Stomach smooth muscle (tissue), 2 donors: Measurements from ENCODE around the gene CEP120.

Experiments
- H3K27ac ChIP-seq: one replicate; pipeline ENCODE4 v1.7.0; 2013; ENCODE audit warnings: mild to moderate bottlenecking, low read length, inconsistent platforms
- H3K27me3 ChIP-seq, 2 donors: one replicate each; pipeline ENCODE4 v1.7.0; 2013; ENCODE audit warnings: low read length in 2 of 2; ENCODE audit not compliant: insufficient read depth in 2 of 2, control insufficient read depth in 1 of 2
- H3K36me3 ChIP-seq, 2 donors: one replicate each; pipeline ENCODE4 v1.7.0; 2013; ENCODE audit warnings: low read length in 2 of 2; ENCODE audit not compliant: control insufficient read depth in 2 of 2, insufficient read depth in 2 of 2
- H3K4me1 ChIP-seq: one replicate; pipeline ENCODE4 v1.7.0; 2013; ENCODE audit warnings: low read length; ENCODE audit not compliant: control insufficient read depth, insufficient read depth
- H3K4me3 ChIP-seq, 2 donors: one replicate each; pipeline ENCODE4 v1.7.0; 2013; ENCODE audit warnings: low read length in 2 of 2
- H3K9ac ChIP-seq, 2 donors: one replicate each; pipeline ENCODE4 v1.7.0; 2013; ENCODE audit warnings: low read length in 2 of 2, mild to moderate bottlenecking in 1 of 2
- H3K9me3 ChIP-seq, 2 donors: one replicate each; pipeline ENCODE4 v1.7.0; 2013; ENCODE audit warnings: low read length in 2 of 2; ENCODE audit not compliant: control insufficient read depth in 2 of 2
- donor health status: healthy.
- donor health status: Pancreatic carcinoma.

CEP120 gene

DNA sequence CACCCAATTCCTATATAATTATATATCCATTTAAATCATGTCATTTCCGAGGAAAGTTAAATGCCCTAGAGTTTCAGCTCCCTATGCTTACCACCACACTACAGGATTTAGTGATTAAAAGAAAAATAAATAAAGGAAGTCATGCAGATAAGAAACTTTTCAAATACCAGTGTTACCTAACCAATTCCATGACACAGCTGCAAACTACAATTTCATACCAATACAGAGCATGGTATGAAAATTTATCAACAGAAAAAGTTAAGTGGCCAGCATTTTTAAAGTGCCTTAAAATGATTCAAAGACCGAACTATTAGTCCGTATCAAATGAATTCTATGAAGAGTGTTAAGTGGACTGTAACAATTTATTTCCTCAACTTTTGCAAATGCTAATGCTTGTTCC lies 35.9 kb downstream of the CEP120 start:
- H3K36me3 ChIP-seq, result peaks cover 14 to 26% of the 10 kb centered on the region in 2 donors
- no peaks in the 10 kb centered on the region for H3K9me3 ChIP-seq
- no peak overlapping the region for H3K27ac ChIP-seq
- H3K4me1 ChIP-seq, result no peaks in the 10 kb centered on the region
- H3K4me3 ChIP-seq, result no peak overlapping the region
- no peaks in the 10 kb centered on the region for H3K27me3 ChIP-seq
- H3K9ac ChIP-seq, result no peak overlapping the region

DNA sequence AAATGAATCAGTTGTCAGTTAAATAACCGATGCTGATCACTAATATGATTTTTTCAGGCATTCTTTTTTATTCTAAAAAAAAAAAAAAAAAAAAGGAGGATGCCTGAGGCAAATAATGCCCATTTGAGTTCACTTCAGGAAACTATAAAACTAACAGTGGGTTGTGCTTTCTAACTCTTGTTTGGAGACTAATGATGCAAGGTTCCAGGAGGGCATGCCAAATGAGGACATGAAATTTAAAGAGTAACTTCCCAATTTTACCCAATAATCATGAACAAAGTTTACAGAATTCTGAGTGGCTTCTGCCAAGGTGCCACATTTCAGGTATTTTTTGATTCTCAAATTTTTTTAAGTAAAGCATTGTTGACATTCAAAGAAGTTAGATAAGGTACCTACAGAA lies 41.0 kb downstream of the CEP120 start:
- Histone ChIP-seq H3K36me3 (peaks cover 11 to 32% of the 10 kb centered on the region in 2 donors), H3K27me3 (no peaks in the 10 kb centered on the region), H3K4me1 (no peaks in the 10 kb centered on the region), H3K27ac (no peak overlapping the region), H3K9ac (no peak overlapping the region), H3K4me3 (no peak overlapping the region), H3K9me3 (no peaks in the 10 kb centered on the region)

DNA sequence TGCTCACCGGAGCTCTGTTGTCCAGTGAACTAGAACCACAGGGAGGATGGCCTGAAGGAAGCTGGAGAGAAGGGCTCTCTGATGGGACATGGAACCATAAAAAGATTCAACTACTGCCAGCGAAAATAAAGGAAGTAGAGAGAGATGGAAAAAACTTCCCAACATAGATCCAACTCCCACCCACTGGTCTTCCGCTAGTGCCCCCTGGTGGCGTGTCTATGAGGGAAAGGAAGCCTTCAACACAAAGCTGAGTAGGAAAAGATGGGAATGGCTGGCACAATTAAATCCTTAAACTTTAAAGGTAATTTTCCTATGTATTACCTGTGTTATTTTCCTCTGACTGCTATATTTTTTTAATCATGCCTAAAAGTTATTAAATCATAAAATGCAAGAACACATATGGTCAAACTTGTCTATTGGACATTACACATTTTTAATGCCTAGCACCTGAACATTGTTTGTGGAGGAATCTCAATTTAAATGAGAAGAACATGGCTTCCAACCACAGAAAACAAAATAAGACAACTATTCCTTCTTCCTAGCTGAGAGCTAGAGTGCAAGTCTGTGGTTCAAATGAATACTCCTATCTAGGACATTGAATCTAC lies 51.5 kb downstream of the CEP120 start:
- H3K27ac ChIP-seq, result no peak overlapping the region
- no peak overlapping the region for H3K9ac ChIP-seq
- no peaks in the 10 kb centered on the region for H3K27me3 ChIP-seq
- H3K9me3 ChIP-seq, result no peaks in the 10 kb centered on the region
- no peak overlapping the region for H3K4me3 ChIP-seq
- no peaks in the 10 kb centered on the region for H3K4me1 ChIP-seq
- H3K36me3 ChIP-seq, result peaks cover 9 to 18% of the 10 kb centered on the region in 2 donors

DNA sequence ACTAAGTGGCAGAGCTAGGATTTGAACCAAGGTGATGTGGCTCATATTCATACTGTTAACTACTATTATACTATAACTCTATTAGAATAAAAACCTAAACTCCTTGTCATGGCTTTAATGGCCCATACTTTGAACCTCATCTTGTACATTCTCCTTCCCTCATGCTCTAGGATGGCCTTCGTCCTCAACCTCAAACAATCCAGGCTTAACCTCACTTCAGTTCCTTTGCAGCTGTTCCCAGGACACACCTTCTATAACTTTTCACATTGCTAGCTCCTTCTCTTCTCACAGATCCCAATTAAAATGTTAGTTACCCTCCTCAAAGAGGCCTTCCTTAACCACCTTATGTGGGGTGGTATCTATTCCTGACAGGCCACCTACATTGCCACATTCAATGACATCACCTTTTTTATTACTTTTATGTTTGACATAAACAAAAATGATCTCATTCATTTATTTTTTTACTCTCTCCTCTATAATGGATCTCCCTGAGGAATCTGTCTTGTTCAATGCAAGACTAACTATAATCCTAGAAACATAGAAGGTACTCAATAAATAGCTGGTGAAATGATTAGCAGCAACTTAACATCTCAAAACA lies 53.7 kb downstream of the CEP120 start:
- no peaks in the 10 kb centered on the region for H3K27me3 ChIP-seq
- peaks cover 4 to 10% of the 10 kb centered on the region in 2 donors for H3K36me3 ChIP-seq
- H3K9me3 ChIP-seq, result no peaks in the 10 kb centered on the region
- H3K27ac ChIP-seq, result no peak overlapping the region
- no peak overlapping the region for H3K4me3 ChIP-seq
- no peaks in the 10 kb centered on the region for H3K4me1 ChIP-seq
- no peak overlapping the region for H3K9ac ChIP-seq

DNA sequence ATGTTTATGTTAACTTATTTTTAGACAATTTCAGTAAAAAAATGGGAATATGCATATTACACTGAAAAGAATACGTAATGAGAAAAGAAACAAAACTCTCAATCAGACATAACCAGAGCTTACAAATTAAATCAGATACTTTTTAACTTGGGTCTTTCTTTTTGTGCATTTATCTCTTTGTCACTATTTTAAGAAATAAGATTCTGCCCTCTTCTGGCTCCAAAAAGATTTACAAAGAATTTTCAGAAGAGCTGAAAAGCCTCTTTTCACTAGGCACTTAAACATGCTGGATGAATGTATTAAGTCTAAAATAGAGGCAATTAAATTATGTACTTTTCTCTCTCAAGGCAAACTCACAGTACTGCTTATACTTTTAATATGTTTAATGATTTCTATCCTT lies 55.5 kb downstream of the CEP120 start:
- H3K9ac ChIP-seq, result no peak overlapping the region
- peaks cover 4% of the 10 kb centered on the region in 2 donors for H3K36me3 ChIP-seq
- no peaks in the 10 kb centered on the region for H3K4me1 ChIP-seq
- no peaks in the 10 kb centered on the region for H3K27me3 ChIP-seq
- no peak overlapping the region for H3K4me3 ChIP-seq
- H3K9me3 ChIP-seq, result no peaks in the 10 kb centered on the region
- no peak overlapping the region for H3K27ac ChIP-seq

DNA sequence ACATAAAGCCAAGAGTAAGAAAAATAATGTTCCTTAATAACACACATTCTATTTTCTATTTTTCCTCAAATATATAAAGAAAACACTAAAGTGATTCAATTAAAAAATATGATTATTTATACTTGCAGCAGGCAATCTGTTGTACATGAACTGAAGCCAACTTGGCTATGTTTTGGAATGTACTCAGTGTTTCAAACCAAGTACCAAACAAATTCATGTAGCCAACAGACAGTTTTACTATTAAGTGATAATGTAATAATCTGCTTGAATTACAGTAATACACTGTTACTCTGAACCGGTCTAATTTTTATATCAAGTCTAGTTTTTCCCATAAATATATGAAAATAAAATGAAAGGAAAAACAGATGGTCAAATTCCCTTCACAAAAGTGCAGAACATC lies 58.0 kb downstream of the CEP120 start:
- Histone ChIP-seq H3K9ac (no peak overlapping the region), H3K4me1 (no peaks in the 10 kb centered on the region), H3K9me3 (no peaks in the 10 kb centered on the region), H3K4me3 (no peak overlapping the region), H3K36me3 (no peaks in the 10 kb centered on the region), H3K27me3 (no peaks in the 10 kb centered on the region), H3K27ac (no peak overlapping the region)

DNA sequence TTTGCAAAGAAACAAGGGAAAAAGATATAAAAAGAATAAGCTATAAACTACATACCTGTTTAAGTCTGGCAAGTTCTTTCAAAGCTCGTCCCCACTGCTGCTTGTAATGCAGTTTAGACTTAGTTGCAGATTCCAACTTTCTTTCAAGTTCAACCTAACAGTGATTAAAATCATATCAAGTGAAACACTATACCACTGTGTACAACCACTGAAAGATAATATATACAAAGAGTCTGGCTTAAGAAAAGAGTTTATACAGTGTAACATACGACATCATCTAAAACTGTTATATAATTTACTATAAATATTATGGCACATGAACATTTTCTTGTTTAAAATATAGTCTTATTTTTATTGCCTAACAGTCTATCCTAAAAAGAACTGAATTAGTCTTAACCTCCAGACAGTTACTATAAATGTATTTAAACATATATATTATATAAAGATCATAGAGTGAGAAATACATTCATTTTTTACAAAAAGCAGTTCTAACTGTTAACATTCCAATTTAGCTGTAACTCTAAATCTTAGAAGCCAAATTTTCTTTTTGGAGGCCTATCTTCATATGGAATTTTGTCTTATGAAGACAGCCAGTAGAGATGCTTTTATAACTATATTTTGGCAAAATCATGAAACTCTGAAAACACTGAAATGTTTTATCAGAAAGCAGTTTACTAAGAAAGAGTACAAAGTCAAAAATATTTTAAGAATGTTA lies 58.6 kb downstream of the CEP120 start:
- Histone ChIP-seq H3K4me1 (no peaks in the 10 kb centered on the region), H3K9me3 (no peaks in the 10 kb centered on the region), H3K36me3 (no peaks in the 10 kb centered on the region), H3K9ac (no peak overlapping the region), H3K27me3 (no peaks in the 10 kb centered on the region), H3K4me3 (no peak overlapping the region), H3K27ac (no peak overlapping the region)

DNA sequence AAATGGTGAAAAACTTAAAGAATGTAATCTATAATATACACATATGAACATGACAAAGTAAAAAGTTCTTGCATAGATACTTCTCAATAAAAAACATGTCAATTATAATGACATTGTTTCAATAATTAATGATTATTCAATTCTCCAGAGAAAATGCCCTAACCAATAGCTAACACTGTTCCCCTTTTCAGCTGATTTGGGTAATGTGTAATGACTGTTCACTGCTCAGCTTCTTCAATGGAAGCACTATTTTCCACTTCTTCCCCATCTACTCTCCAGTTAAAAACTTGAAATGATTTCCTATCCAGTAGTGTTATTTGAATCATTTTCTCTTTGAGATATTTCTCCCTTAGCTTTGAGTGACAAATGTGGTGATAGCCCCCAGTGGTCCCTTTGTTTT lies 62.3 kb downstream of the CEP120 start:
- no peaks in the 10 kb centered on the region for H3K27me3 ChIP-seq
- no peak overlapping the region for H3K4me3 ChIP-seq
- H3K9me3 ChIP-seq, result no peaks in the 10 kb centered on the region
- no peaks in the 10 kb centered on the region for H3K4me1 ChIP-seq
- no peak overlapping the region for H3K27ac ChIP-seq
- H3K9ac ChIP-seq, result no peak overlapping the region
- no peaks in the 10 kb centered on the region for H3K36me3 ChIP-seq

DNA sequence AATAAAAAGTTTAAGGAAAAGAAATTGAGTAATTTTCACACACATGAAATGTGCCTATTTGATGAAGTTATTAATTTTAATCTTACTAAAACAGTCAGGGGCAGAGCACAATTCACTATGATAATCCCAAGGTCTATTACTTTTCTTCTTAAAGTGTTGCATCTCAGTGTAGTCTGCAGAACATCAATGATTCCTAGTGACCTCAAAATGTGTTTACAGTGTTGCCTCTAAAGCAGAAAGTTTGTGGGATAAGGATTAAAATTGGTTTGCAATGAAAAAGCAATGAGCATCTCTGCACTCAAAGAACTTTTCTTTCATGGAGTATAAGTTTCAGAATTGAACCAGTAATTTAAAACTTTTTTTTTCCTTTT lies 63.0 kb downstream of the CEP120 start:
- Histone ChIP-seq H3K27ac (no peak overlapping the region), H3K27me3 (no peaks in the 10 kb centered on the region), H3K4me3 (no peak overlapping the region), H3K4me1 (no peaks in the 10 kb centered on the region), H3K9ac (no peak overlapping the region), H3K36me3 (no peaks in the 10 kb centered on the region), H3K9me3 (no peaks in the 10 kb centered on the region)

DNA sequence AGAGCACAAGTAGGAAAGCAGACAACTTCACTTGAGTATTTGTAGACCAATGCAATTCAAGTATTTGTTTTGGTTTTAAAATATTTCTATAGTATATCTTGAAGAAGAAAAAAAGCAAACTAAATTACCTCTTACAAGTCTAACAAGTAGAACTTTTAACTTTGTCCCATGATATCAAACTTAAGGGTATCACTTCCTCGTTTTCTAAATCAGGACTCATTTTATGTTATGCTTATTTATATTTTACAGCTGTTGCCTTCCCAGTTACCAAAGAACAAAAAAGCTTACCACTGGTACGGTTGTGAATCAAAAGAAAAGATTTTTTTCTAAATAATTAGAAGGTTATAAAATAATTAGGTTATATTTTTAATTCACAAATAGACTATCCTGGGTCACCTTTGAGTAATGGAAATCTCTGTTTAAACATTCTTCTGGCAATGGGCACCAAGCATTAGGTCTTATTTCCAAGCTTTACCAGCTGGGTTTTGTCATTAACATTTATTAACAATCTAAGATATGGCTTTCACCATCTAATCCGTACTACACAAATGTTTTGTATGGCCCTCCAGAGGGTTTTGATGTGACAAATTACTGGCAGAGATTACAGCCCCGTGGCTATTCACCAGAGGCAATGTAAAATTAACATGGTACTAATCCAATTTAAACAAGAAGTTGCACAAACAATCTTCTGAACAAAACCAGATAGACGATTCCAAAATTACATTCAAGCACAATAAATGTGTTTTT lies 63.6 kb downstream of the CEP120 start:
- Histone ChIP-seq H3K27ac (no peak overlapping the region), H3K4me1 (no peaks in the 10 kb centered on the region), H3K9ac (no peak overlapping the region), H3K9me3 (no peaks in the 10 kb centered on the region), H3K36me3 (no peaks in the 10 kb centered on the region), H3K4me3 (no peak overlapping the region), H3K27me3 (no peaks in the 10 kb centered on the region)
